Keratinocyte (primary cell): ENCODE data around the gene KLF12. TPM values are rescaled to one million over a fixed set of nuclear protein-coding genes. Genes with fewer than 3 reads are reported as not detected.

Experiments used
- DNase-seq: peaks from one replicate; pipeline ENCODE4 v3.0.0-alpha.2; 2011; ENCODE audit warnings: low read depth, missing footprints, low spot score
- FAIRE-seq: peaks from 2 replicates; lab custom pipeline; 2011; peaks lifted over from hg19 to GRCh38; lab: Jason Lieb, UNC
- H2AFZ ChIP-seq: 2 replicates; pipeline ENCODE4 v1.6.0; 2012; ENCODE audit warnings: low read length, control low read depth, inconsistent platforms; ENCODE audit not compliant: control insufficient read depth
- H3K27ac ChIP-seq: 2 replicates; pipeline ENCODE4 v1.5.1; 2011; ENCODE audit warnings: low read length; ENCODE audit not compliant: control insufficient read depth, insufficient read depth
- H3K27me3 ChIP-seq: 3 replicates; pipeline ENCODE4 v1.6.0; 2011; ENCODE audit warnings: low read length; ENCODE audit not compliant: control insufficient read depth, insufficient read depth; ENCODE audit errors: extremely low read depth
- H3K36me3 ChIP-seq, 2 experiments: 2 replicates in 1 of 2; 3 replicates in 1 of 2; pipeline ENCODE4 v1.5.1; 2011; ENCODE audit warnings: low read length in 2 of 2, mild to moderate bottlenecking in 1 of 2; ENCODE audit not compliant: control insufficient read depth in 2 of 2, insufficient read depth in 2 of 2; ENCODE audit errors: extremely low read depth in 1 of 2
- H3K4me1 ChIP-seq: 3 replicates; pipeline ENCODE4 v1.5.1; 2011; ENCODE audit warnings: low read length; ENCODE audit not compliant: control insufficient read depth, insufficient read depth; ENCODE audit errors: extremely low read depth
- H3K4me2 ChIP-seq: 3 replicates; pipeline ENCODE4 v1.6.0; 2011; ENCODE audit warnings: low read depth, low read length; ENCODE audit not compliant: control insufficient read depth, insufficient read depth; ENCODE audit errors: extremely low read depth
- H3K4me3 ChIP-seq, 3 experiments: fragments of 200-600 bp in 1 of 3; sonication (generic) in 1 of 3; 2 replicates in 2 of 3; 3 replicates in 1 of 3; pipeline ENCODE4 v1.5.1; 2011 to 2016; ENCODE audit warnings: low read length in 3 of 3, mild to moderate bottlenecking in 3 of 3, control low read depth in 2 of 3, inconsistent platforms in 1 of 3, low read depth in 1 of 3, mixed read lengths in 1 of 3, mixed run types in 1 of 3, moderate library complexity in 1 of 3; ENCODE audit not compliant: control insufficient read depth in 2 of 3, insufficient read depth in 2 of 3; ENCODE audit errors: extremely low read depth in 1 of 3
- H3K79me2 ChIP-seq: 2 replicates; pipeline ENCODE4 v1.6.0; 2012; ENCODE audit warnings: low read length; ENCODE audit not compliant: control insufficient read depth, insufficient read depth
- H3K9ac ChIP-seq: 3 replicates; pipeline ENCODE4 v1.6.0; 2011; ENCODE audit warnings: low read length; ENCODE audit not compliant: control insufficient read depth, insufficient read depth; ENCODE audit errors: extremely low read depth
- H3K9me1 ChIP-seq: 3 replicates; pipeline ENCODE4 v1.6.0; 2011; ENCODE audit warnings: low read length; ENCODE audit not compliant: control insufficient read depth, insufficient read depth; ENCODE audit errors: extremely low read depth
- H3K9me3 ChIP-seq: 2 replicates; pipeline ENCODE4 v1.5.1; 2012; ENCODE audit warnings: low read depth, low read length; ENCODE audit not compliant: control insufficient read depth
- H4K20me1 ChIP-seq: 3 replicates; pipeline ENCODE4 v1.6.0; 2011; ENCODE audit warnings: low read length; ENCODE audit not compliant: control insufficient read depth, insufficient read depth; ENCODE audit errors: extremely low read depth
- CTCF ChIP-seq, 3 experiments: IDR thresholded peaks in 1 of 3; conservative IDR thresholded peaks in 1 of 3; optimal IDR thresholded peaks in 1 of 3; 2 replicates in 2 of 3; 3 replicates in 1 of 3; pipeline versions ENCODE3 to v1.5.1; 2011; ENCODE audit warnings: low read length in 3 of 3, mild to moderate bottlenecking in 3 of 3, moderate library complexity in 2 of 3, control low read depth in 1 of 3, inconsistent platforms in 1 of 3; ENCODE audit not compliant: insufficient read depth in 2 of 3; ENCODE audit errors: extremely low read depth in 1 of 3
- EZH2 ChIP-seq: IDR thresholded peaks from one replicate; pipeline ENCODE4 v1.6.1; 2012; ENCODE audit warnings: inconsistent platforms, mild to moderate bottlenecking, low read length, moderate library complexity
- dilution Hi-C: fragments of 300-500 bp; cut with MboI; formaldehyde crosslinking; loops from one replicate; pipeline ENCODE4 v1.7.0; 2020; ENCODE audit warnings: low sequenced_read_pairs; ENCODE audit not compliant: extremely low pct_ligation_motif_present
- polyA plus RNA-seq, 5 experiments: library from polyadenylated mRNA; depleted of rRNA in 3 of 5; stranded (reverse) in 3 of 5; stranded (forward) in 1 of 5; unstranded in 1 of 5; fragments of >200 nt; gene quantifications; 1 replicate in 1 of 5; 2 replicates in 3 of 5; 3 replicates in 1 of 5; pipeline versions ENCODE4 v1.2.1 to v1.2.3, GENCODE V29; 2011 to 2012; ENCODE audit warnings: missing spikeins in 2 of 5, low read depth in 1 of 5, low replicate concordance in 1 of 5

KLF12 gene
- polyA plus RNA-seq, 1 donor (not counting 4 experiments of a cell fraction or from before 2014, with no cell fraction given), result 6.1 TPM

DNA sequence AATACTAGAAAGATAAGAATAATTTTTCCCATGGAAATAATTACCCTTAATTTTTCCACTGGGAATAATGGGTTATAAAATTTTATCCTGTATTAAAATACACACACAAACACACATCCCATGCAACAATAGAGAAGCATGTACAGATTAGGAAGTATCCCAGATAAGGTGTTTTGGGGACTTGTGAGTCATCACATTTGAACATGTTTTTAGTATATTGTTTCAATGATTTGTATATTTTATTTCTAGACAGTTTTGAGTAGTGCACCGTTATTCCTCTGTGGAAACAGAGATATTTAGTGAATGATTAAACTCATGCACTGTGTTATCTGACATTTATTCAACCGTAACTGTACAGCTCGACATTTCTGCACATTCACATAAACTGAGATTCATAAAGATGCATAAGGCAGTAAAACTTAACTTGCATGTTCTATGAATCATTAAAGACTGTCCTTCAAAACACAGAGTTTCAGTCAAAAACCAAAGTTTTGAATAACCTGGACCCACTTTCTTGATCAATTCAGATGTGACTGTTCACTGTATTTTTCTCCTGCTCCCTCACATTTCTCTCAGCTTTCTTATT, 30.1 kb downstream of the KLF12 start:
- dilution Hi-C loops, result no loop called here
- no peak overlapping the region for H3K4me2 ChIP-seq

DNA sequence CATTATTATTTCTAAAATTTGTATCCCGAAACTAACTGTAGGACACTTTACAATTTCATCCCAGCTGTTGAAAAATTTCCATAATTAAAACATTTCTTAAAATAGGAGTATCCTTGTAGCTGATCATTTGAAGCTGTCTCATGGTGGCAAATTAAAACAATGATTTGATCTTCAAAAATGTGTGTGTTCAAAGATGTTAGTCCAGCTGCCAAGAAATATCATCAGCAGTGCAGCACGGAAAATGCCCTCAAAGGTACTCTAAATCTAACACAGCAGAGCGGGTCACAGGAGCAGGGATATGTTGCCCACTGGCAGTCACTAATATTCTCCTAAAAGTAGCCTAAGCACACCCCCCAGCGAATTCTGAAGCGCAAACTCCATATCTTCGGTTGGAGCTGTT, 31.0 kb downstream of the KLF12 start:
- FAIRE-seq, result no peak
- Histone ChIP-seq H3K4me1 (no peaks in the 10 kb centered on the region), H3K4me3 (no peak overlapping the region), H3K79me2 (peaks cover 16% of the 10 kb centered on the region), H3K36me3 (no peaks in the 10 kb centered on the region), H4K20me1 (no peaks in the 10 kb centered on the region), H3K9me3 (no peaks in the 10 kb centered on the region), H3K27me3 (no peaks in the 10 kb centered on the region), H3K27ac (no peak overlapping the region), H2AFZ (no peak overlapping the region), H3K4me2 (no peak overlapping the region), H3K9ac (no peak overlapping the region), H3K9me1 (peaks cover 2% of the 10 kb centered on the region)
- DNase-seq, result no peak
- dilution Hi-C loops, result no loop called here
- no peak for TF ChIP-seq CTCF (optimal IDR thresholded peaks at IDR 0.05 in 1 of 3, IDR thresholded peaks at IDR 0.05 in 1 of 3, conservative IDR thresholded peaks at IDR 0.05 in 1 of 3; ENCODE audit: extremely low read depth in 1 of 3, insufficient read depth in 2 of 3, low read length in 3 of 3)
- no peak for TF ChIP-seq EZH2

More for the DNA sequence above, 30.1 kb downstream of the KLF12 start:
- no peaks in the 10 kb centered on the region for H3K4me1 ChIP-seq
- FAIRE-seq (no peak), DNase-seq (no peak)
- H3K9me3 ChIP-seq, result no peaks in the 10 kb centered on the region
- H3K27me3 ChIP-seq, result no peaks in the 10 kb centered on the region
- H3K27ac ChIP-seq, result no peak overlapping the region
- H3K9ac ChIP-seq, result no peak overlapping the region
- peaks cover 2% of the 10 kb centered on the region for H3K9me1 ChIP-seq
- H3K4me3 ChIP-seq, result no peak overlapping the region
- H4K20me1 ChIP-seq, result no peaks in the 10 kb centered on the region
- no peak for TF ChIP-seq EZH2
- no peak for TF ChIP-seq CTCF (optimal IDR thresholded peaks at IDR 0.05 in 1 of 3, IDR thresholded peaks at IDR 0.05 in 1 of 3, conservative IDR thresholded peaks at IDR 0.05 in 1 of 3; ENCODE audit: extremely low read depth in 1 of 3, insufficient read depth in 2 of 3, low read length in 3 of 3)
- no peak overlapping the region for H2AFZ ChIP-seq
- peaks cover 18% of the 10 kb centered on the region for H3K79me2 ChIP-seq
- no peaks in the 10 kb centered on the region for H3K36me3 ChIP-seq
